ENCODE measurements around the gene TSEN2. TPM values are rescaled to one million over a fixed set of nuclear protein-coding genes. Genes with fewer than 3 reads are reported as not detected.
A peak's percentile ranks its signal among the peaks of the same experiment; 100 is the strongest.

TSEN2 gene
- total and polyA plus RNA-seq, 2 of the 13 experiments (the other 11 are each of a cell fraction or from before 2014, with no cell fraction given): 11.0 to 17.3 TPM

- TF ChIP-seq E2F5 (CRISPR knock-in tag; conservative IDR thresholded peaks at IDR 0.05) (no peak; the same call in 1 of the 2 replicates), NRL (CRISPR knock-in tag; IDR thresholded peaks at IDR 0.05; ENCODE audit: borderline replicate concordance) (peak; percentile 93), ZNF496 (CRISPR knock-in tag; IDR thresholded peaks at IDR 0.05; ENCODE audit: insufficient replicate concordance) (no peak), ZSCAN5A (CRISPR knock-in tag; IDR thresholded peaks at IDR 0.05; ENCODE audit: borderline replicate concordance) (no peak), ZNF619 (CRISPR knock-in tag; IDR thresholded peaks at IDR 0.05) (no peak; the same call in 1 of the 2 replicates), ARHGAP35 (CRISPR knock-in tag; IDR thresholded peaks at IDR 0.05; ENCODE audit: borderline replicate concordance) (0 out of 2 replicates have a peak, but pooled peaks have one; percentile 25), ZNF557 (CRISPR knock-in tag; IDR thresholded peaks at IDR 0.05) (no peak), ZHX2 (IDR thresholded peaks at IDR 0.05; ENCODE audit: low read depth) (peak; percentile 67; the same call in 1 of the 2 replicates), ZHX2 (CRISPR knock-in tag; IDR thresholded peaks at IDR 0.05; ENCODE audit: borderline replicate concordance) (no peak; the same call in 1 of the 2 replicates), ZNF552 (CRISPR knock-in tag; IDR thresholded peaks at IDR 0.05; ENCODE audit: borderline replicate concordance) (peak; percentile 78; the same call in 1 of the 2 replicates), CEBPB (IDR thresholded peaks at IDR 0.05; ENCODE audit: borderline replicate concordance, low read depth, low read length) (no peak), NR2C2 (CRISPR knock-in tag; IDR thresholded peaks at IDR 0.05; ENCODE audit: borderline replicate concordance) (peak; percentile 55; the same call in 1 of the 2 replicates), PCBP1 (IDR thresholded peaks at IDR 0.05; ENCODE audit: borderline replicate concordance, low read depth, low read length) (no peak), JARID2 (CRISPR knock-in tag; IDR thresholded peaks at IDR 0.05; ENCODE audit: insufficient replicate concordance) (no peak), GMEB1 (CRISPR knock-in tag; IDR thresholded peaks at IDR 0.05; ENCODE audit: borderline replicate concordance) (peak; percentile 98), PHF20 (CRISPR knock-in tag; IDR thresholded peaks at IDR 0.05) (peak; percentile 88), ZNF598 (CRISPR knock-in tag; IDR thresholded peaks at IDR 0.05; ENCODE audit: borderline replicate concordance) (0 out of 2 replicates have a peak, but pooled peaks have one; percentile 60), ZFP62 (CRISPR knock-in tag; IDR thresholded peaks at IDR 0.05) (no peak)
These were observed 72.6 kb downstream of the TSEN2 start, which contains the start of gene MKRN2 (continued) for GRCh38 chr3:12556690-12557472.
